HG02798 (cell line): ENCODE measurements around the gene DDAH1.
A peak's percentile ranks its signal among the peaks of the same experiment; 100 is the strongest.

Experiments used
- ATAC-seq: cut with Tn5 transposase; IDR thresholded peaks from one replicate; pipeline ENCODE4 v1.9.1; 2021; ENCODE audit warnings: mild to moderate bottlenecking; ENCODE audit not compliant: unreplicated experiment, poor library complexity

DDAH1 gene

GRCh38 chr1:85316321-85316720 is 148.6 kb downstream of the DDAH1 start:
- ATAC-seq = no peak

GRCh38 chr1:85315789-85316188 is 149.2 kb downstream of the DDAH1 start:
- no peak for ATAC-seq

- no peak for ATAC-seq
Observed at GRCh38 chr1:85314726-85315125, 150.2 kb downstream of the DDAH1 start.

- ATAC-seq = no peak
Observed at GRCh38 chr1:85313888-85314696, 150.9 kb downstream of the DDAH1 start.

GRCh38 chr1:85311818-85312217 is 153.1 kb downstream of the DDAH1 start:
- ATAC-seq = no peak

- no peak for ATAC-seq
Observed at GRCh38 chr1:85308833-85309350, 156.1 kb downstream of the DDAH1 start.

GRCh38 chr1:85307987-85308832 is 156.7 kb downstream of the DDAH1 start:
- ATAC-seq = peak; percentile 91

GRCh38 chr1:85306236-85306635 is 158.7 kb downstream of the DDAH1 start:
- no peak for ATAC-seq

GRCh38 chr1:85303440-85304162 is 161.4 kb downstream of the DDAH1 start:
- no peak for ATAC-seq

- no peak for ATAC-seq
Observed at GRCh38 chr1:85300140-85300539, 164.8 kb downstream of the DDAH1 start.

- peak; percentile 95 for ATAC-seq
Observed at GRCh38 chr1:85297855-85298629, 166.9 kb downstream of the DDAH1 start.

- ATAC-seq = no peak
Observed at GRCh38 chr1:85297538-85297854, 167.5 kb downstream of the DDAH1 start.

GRCh38 chr1:85296980-85297379 is 168.0 kb downstream of the DDAH1 start:
- no peak for ATAC-seq

- ATAC-seq = no peak
Observed at GRCh38 chr1:85295654-85296053, 169.3 kb downstream of the DDAH1 start.

GRCh38 chr1:85295006-85295431 is 169.9 kb downstream of the DDAH1 start:
- ATAC-seq = no peak

GRCh38 chr1:85290826-85291225 is 174.1 kb downstream of the DDAH1 start:
- no peak for ATAC-seq

GRCh38 chr1:85289848-85290335 is 175.1 kb downstream of the DDAH1 start:
- ATAC-seq = peak; percentile 43

GRCh38 chr1:85289207-85289847 is 175.6 kb downstream of the DDAH1 start:
- peak; percentile 34 for ATAC-seq

- ATAC-seq = no peak
Observed at GRCh38 chr1:85284202-85284601, 180.8 kb downstream of the DDAH1 start.
